CD4-positive, alpha-beta T cell treated with Interleukin-12 subunit alpha and Interleukin-12 subunit beta, for 1 hour (primary cell): ENCODE measurements around the gene WDSUB1.

Experiments
- DNase-seq: peaks from one replicate; pipeline ENCODE4 v3.0.0-alpha.2; 2020

WDSUB1 gene

GRCh38 chr2:159265171-159265576 is 21.3 kb downstream of the WDSUB1 start:
- no peak for DNase-seq

- DNase-seq: no peak
These were observed 23.6 kb downstream of the WDSUB1 start for GRCh38 chr2:159262904-159263303.

DNA sequence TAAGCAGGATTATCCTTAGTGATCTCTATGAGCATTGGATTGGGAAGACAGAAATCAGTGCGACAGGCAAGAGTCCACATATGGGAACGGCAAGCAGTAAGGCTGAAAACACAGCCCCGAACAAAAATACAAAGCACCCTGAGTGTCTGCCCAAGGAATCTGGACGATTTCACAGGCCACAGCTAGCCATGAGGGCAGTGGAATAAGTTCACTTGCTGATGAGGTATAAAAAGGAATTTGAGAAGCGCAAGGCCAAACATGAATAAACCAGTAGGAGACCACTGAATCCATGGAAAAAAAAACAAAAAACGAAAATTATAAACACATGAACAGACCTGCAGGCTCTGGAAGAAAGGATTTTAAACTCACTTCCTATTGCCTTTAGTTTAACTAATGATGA is 24.3 kb downstream of the WDSUB1 start:
- DNase-seq: no peak

GRCh38 chr2:159256159-159256558 is 30.3 kb downstream of the WDSUB1 start:
- no peak for DNase-seq

GRCh38 chr2:159252905-159253304 is 33.6 kb downstream of the WDSUB1 start:
- DNase-seq: no peak

GRCh38 chr2:159251296-159252173 is 35.0 kb downstream of the WDSUB1 start:
- DNase-seq: no peak

- DNase-seq: no peak
These were observed 36.4 kb downstream of the WDSUB1 start for GRCh38 chr2:159249990-159250715.

DNA sequence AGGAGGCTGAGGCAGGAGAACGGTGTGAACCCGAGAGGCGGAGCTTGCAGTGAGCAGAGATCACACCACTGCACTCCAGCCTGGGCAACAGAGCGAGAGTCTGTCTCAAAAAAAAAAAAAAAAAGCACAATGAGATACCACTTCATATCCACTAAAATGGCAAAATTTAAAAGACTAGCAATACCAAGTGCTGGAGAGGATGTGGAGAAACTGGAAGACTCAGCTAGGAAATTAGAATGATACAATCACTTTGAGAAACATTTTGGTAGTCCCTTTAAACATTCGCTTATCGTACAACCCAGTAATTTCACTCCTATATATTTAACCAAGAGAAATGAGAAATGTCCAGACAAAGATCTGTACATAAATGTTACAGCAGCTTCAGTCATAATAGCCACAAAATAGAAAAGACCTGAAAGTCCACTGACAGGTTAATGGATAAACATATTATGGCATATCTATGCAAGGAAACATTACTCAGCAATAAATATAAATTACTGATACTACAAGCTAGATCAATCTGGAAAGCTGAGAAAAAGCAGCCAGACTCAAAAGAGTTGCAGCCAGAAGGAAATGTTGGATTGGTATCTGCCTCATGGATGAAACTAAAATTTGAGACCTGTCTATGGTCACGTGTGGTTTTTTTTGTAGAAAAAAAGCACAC is 40.0 kb downstream of the WDSUB1 start:
- DNase-seq: no peak

GRCh38 chr2:159243529-159243928 is 43.0 kb downstream of the WDSUB1 start:
- DNase-seq: no peak

- DNase-seq: no peak
These were observed 51.6 kb downstream of the WDSUB1 start for GRCh38 chr2:159234868-159235267.

DNA sequence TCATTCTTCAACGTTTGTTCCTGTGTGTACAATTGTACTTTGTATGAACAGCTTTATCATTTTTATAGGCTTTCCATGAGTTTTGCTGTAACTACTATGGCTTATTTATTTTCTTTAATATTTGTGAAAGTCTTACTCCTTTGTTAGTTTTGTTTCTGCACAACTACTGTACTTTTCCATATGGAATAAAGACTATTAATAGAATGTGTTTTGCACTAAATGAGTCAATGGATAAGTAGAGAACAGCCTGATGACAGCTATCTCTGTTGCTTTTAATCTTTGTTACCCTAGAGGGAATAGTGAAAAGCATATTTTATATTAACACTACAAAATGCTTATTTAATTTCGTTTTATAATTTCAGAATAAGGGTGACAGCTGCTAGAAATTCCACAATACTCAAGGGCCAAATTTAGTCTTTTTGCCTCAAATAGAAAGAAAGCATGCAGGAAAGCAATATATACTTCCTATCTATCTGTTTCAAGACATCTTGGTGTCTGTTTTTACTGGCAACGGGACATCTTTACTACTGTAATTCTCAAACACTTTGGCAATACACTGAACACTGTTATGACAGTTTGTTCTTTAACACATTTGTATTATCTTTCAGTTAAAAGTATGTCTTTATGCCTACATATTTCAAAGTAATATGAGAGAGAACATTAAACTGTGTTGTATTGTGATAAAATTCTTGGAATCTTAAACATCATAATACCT is 53.9 kb downstream of the WDSUB1 start:
- DNase-seq: no peak

DNA sequence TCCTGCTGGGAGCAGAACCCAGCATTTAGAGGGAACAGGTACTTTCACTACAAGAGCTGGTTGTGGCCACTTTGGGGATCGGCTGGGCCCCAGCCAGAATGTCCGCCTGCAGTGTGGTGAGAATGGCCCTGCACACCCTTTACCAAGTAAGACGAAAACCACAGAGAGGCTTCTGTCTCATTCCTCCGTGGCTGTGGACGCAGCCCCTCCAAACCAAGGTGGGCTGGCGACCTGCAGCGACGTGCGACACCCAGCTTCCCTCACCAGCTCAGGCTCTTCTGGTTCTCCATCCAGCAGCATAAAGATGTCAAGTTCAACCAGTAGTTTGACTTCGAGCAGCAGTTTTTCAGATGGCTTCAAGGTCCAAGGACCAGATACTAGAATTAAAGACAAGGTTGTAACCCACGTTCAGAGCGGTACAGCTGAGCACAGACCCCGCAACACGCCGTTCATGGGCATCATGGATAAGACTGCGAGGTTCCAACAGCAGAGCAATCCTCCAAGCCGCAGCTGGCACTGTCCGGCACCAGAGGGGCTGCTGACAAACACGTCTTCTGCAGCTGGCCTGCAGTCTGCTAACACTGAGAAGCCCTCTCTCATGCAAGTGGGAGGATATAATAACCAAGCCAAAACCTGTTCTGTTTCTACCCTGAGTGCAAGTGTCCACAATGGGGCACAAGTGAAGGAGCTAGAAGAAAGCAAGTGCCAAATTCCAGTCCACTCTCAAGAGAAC is 56.2 kb downstream of the WDSUB1 start:
- DNase-seq: no peak

DNA sequence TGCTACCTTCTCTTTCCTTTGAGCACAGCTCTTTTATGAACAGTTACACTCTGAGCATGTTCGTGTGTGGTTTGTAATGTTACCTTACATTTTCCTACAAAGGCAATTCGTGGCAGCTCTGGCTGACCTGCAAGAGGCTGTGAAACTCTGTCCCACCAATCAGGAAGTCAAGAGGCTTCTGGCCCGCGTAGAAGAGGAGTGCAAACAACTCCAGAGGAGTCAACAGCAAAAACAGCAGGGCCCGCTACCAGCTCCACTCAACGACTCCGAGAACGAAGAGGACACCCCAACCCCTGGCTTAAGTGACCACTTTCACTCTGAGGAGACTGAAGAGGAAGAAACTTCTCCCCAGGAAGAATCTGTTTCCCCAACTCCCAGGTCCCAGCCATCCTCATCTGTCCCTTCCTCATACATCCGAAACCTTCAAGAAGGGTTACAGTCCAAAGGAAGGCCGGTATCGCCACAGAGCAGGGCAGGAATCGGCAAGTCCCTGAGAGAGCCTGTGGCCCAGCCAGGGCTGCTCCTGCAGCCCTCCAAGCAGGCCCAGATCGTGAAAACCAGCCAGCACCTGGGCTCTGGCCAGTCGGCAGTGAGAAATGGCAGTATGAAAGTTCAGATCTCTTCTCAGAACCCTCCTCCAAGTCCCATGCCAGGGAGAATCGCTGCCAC is 56.9 kb downstream of the WDSUB1 start:
- no peak for DNase-seq

DNA sequence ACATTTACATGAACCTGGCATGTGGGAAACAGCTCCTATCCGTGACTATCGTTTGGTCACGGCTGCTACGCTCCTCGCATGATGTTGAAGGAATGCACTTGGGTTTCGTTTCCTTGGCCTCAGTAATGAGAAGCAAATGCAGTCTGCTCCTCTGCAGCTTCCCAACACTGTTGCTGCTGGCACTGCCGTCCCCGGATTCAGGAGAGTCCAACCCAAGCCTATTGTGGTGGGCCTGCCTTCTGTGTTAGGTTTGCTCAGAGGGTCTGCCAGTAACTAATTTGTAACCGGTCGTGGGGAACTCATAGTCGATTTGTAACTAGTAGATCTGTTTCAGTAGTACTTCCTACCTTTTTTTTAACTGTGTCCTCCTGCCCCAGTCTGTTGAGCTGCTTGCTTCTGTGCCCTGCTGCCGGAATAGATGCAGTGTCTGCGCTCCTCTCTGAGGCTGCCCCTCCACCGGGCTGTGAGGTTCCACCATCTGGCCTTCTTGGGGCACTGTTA is 58.4 kb downstream of the WDSUB1 start:
- no peak for DNase-seq

DNA sequence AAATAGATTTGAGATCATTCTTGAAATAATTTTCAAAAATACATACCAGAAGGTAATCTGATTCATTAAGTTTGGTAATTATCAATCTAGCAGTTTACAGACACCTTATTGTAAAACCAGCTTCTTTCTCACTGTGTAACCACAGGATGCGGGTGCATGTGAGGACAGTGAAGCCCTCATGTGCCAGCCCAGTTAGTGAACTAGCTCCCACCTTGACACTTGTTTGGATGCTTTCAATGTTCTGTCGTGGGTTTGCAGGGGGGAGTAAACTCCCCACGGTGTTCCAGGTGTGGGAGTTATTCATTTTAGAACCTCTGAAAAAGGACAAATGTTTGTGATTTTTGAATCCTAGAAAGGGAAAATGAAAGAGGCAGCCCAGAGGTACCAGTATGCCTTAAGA is 59.0 kb downstream of the WDSUB1 start:
- peak; percentile 34 for DNase-seq

DNA sequence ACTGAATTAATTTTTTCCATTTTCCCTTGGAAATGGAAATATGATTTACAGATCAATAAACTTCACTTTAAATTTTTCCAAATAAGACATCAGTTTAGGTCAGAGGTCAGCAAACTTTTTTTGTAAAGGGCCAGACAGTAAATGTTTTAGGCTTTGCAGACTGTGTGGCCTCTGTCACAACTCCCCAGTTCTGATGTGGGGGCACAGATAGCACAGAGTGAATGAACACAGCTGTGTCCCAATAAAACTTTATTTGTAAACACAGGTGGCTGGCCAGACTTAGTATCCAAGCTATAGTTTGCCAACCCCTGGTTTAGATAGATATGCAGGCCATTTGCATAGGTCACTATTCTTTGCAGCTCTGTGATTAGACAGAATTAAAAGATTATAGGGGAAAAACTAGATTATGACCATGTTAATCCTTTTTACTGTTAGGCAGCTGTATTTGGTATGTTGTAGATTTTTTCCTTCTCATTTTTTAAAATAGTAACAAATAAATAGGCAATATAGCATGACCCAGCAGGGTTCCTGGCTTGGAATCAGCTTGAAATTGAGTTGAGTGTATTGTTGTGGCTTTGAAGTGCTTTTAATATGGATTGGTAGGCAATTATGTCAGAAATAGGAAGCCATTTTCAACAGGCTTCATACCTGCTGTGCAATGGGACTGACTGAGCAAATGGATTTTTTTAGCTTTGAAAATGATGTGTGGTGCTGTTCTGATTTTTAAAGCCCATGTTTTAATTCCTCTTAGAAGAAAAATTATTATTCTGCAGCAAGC is 59.7 kb downstream of the WDSUB1 start:
- no peak for DNase-seq

DNA sequence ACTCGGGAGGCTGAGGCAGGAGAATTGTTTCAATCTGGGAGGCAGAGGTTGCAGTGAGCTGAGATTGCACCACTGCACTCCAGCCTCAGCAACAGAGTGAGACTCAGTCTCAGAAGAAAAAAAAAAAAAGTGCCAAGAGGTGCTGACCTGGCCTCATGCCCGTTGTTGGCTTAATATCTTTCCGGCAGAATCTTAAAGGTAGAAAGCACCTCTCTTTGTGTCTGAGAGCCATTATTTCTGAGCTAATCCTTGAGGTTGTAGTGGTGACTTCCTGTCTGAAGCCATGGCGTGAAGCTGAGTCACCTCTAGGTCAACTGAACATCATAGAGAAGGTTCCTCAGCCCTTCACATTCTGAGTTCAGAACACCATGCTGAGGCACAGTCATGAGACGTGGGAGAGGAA is 60.4 kb downstream of the WDSUB1 start:
- DNase-seq: peak; percentile 33

DNA sequence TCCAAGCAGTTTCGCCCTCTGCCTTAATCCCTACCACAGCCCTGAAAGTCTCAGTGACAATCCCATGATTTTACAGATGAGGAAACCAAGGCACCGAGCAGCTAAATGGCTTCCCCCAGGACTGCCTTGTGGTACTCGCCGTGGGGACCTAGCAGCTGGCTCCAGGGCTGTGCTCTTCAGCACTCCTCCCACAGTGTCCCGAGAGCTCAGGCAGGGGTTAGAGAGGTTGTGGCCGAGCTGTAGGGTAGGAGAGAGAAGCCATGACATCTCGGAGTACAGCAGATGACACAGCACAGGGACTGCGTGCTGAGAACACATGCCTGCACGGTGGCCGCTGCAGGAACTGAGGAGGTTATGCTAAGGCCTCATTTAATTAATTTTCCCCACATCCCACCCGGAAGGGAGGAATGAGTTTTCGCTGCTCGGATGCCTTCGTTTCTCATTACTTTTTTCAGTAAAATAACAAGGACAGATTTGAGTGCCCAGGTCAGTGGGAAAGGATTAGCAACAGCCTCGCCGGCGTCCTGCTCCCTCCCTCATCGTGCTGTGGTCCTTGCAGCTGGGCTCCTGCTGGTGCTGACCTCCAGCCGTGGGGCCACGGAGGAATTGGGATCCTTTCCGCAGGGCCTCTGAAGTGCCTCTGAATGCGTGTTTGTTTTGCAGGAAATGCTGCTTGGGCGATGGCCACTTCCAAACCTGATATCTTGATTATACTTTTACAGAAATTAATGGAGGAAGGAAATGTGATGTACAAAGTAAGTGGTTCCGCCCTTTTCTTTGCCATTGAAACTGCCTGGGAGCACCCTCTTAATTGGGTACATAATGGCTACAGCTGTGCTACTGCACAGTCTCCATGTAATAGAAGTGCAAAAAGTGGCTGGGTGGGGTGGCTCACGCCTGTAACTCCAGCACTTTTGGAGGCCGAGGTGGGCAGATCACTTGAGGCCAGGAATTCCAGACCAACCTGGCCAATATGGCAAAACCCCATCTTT is 61.2 kb downstream of the WDSUB1 start:
- no peak for DNase-seq

DNA sequence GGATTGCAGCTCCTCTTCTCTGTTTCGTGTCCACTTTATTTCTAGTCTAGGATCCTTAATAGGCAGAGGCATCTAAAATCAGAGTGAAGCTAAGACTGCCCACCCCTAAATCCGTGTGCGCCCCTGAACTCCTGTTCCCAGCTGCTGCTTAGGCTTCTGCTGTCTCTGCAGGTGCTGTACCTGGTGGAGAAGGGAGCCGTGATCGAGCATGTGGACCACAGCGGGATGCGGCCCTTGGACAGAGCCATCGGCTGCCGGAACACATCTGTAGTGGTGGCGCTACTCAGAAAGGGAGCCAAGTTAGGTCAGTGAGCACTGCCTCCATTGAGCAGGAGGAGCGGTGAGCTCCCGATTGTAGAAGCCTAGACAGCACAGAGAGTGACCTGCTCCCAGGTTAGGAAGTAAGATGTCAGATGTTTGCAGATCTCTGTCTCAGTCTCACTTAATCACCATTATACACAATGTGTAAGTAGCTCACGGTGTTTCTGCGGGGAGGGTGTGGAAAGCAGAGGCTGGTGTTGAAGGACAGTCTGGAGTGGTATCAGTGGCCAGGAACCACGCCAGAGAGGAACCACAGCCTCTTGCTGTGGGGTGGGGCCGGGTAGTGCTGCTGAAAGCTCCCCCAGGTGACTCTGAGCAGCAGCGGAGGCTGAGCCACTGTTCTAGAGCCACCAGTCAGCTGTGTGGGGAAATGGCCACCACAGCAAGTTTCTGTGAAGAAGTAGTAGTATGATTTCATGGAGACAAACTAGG is 62.3 kb downstream of the WDSUB1 start:
- DNase-seq: no peak
